ENCODE results near the gene SLAIN1. TPM values are rescaled to one million over a fixed set of nuclear protein-coding genes. Genes with fewer than 3 reads are reported as not detected.

SLAIN1 gene
- polyA plus RNA-seq, 2 of the 4 experiments (the other 2 are of a cell fraction): 0.43 to 3.6 TPM

GRCh38 chr13:77696006-77696878 is 1.2 kb upstream of the SLAIN1 start:
- ChIA-PET CTCF (no interaction called here), POLR2A (no interaction called here)
- H3K27ac ChIP-seq: no peak overlapping the region
- no peak overlapping the region for H3K4me3 ChIP-seq
- WGBS (ENCODE audit: missing lambda C conversion rate): 21% methylated on average over 9 of the region's 9 CpGs
- H3K9me3 ChIP-seq: no peaks in the 10 kb centered on the region
- ATAC-seq: no peak
- FAIRE-seq: no peak
- no peak for TF ChIP-seq JUNB (IDR thresholded peaks at IDR 0.05)
- TF ChIP-seq REST (IDR thresholded peaks at IDR 0.05): no peak
- no peak for TF ChIP-seq CHD2 (IDR thresholded peaks at IDR 0.05; ENCODE audit: low read length, partially characterized antibody)
- TF ChIP-seq CBX8 (IDR thresholded peaks at IDR 0.05): no peak
- TF ChIP-seq RARB (CRISPR knock-in tag; IDR thresholded peaks at IDR 0.05): no peak
- TF ChIP-seq TP53 (CRISPR knock-in tag; IDR thresholded peaks at IDR 0.05): no peak
- no peak for TF ChIP-seq KDM1A (IDR thresholded peaks at IDR 0.05; ENCODE audit: low read depth)
- TF ChIP-seq TFCP2L1 (CRISPR knock-in tag; IDR thresholded peaks at IDR 0.05): no peak
- TF ChIP-seq, protein P1, sequence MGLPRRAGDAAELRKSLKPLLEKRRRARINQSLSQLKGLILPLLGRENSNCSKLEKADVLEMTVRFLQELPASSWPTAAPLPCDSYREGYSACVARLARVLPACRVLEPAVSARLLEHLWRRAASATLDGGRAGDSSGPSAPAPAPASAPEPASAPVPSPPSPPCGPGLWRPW (IDR thresholded peaks at IDR 0.05): no peak
- no peak for TF ChIP-seq ZC3H11A (IDR thresholded peaks at IDR 0.05)
- TF ChIP-seq CTCF (IDR thresholded peaks at IDR 0.05): no peak
- no peak for TF ChIP-seq BHLHE40 (IDR thresholded peaks at IDR 0.05; ENCODE audit: low read depth, low read length)
- no peak for TF ChIP-seq ELK1 (IDR thresholded peaks at IDR 0.05; ENCODE audit: low read depth, low read length)
- H3K4me2 ChIP-seq: no peak overlapping the region
- no peak for DNase-seq (ENCODE audit: low read depth in 1 of 2, low spot score in 1 of 2)
- H3K4me1 ChIP-seq: peaks cover 8% of the 10 kb centered on the region; the same call in 1 of the 3 replicates

DNA sequence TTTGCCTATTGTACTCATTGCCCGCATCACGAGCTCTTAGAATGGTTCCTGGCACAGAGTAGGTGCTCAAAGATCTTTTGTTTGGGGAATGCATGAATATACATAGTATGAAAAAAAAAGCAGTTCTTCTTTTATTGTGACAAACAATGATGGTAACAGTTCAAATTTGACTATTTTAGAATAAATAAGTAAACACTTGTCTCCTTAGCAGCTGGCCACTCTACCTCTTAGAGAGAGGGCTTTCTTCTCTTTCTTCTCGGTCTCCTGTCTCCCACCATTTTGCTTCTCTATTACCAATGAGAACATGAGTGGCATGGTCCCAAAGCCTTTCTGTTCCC is 639 bp upstream of the SLAIN1 start:
- H3K9me3 ChIP-seq: no peaks in the 10 kb centered on the region
- DNase-seq (ENCODE audit: low read depth in 1 of 2, low spot score in 1 of 2) (no peak), FAIRE-seq (no peak), ATAC-seq (peak in 1 of 2 experiments; percentile 22; a peak in 2 of 6 replicates)
- WGBS (ENCODE audit: missing lambda C conversion rate): 51% methylated on average over 3 of the region's 3 CpGs
- peak overlapping the region; percentile 85 for H3K4me3 ChIP-seq
- ChIA-PET CTCF (no interaction called here), POLR2A (no interaction called here)
- no peak overlapping the region for H3K27ac ChIP-seq
- TF ChIP-seq HOXB5 (CRISPR knock-in tag; IDR thresholded peaks at IDR 0.05) (no peak), MYC (IDR thresholded peaks at IDR 0.05; ENCODE audit: borderline replicate concordance, low read length) (no peak), RFX5 (IDR thresholded peaks at IDR 0.05) (no peak), POLR2A (IDR thresholded peaks at IDR 0.05; ENCODE audit: low read length) (no peak), CEBPB (IDR thresholded peaks at IDR 0.05) (no peak), EHMT2 (IDR thresholded peaks at IDR 0.05; ENCODE audit: low read depth) (no peak), POLR2AphosphoS2 (conservative IDR thresholded peaks at IDR 0.05; ENCODE audit: low read length) (no peak), CTCF (IDR thresholded peaks at IDR 0.05) (no peak), GATA3 (IDR thresholded peaks at IDR 0.05; ENCODE audit: borderline replicate concordance) (no peak), NFE2L2 (conservative IDR thresholded peaks at IDR 0.05; ENCODE audit: low read length) (no peak), HDAC2 (IDR thresholded peaks at IDR 0.05) (no peak), RCOR1 (IDR thresholded peaks at IDR 0.05; ENCODE audit: low read depth, low read length) (no peak)
- TF ChIP-seq, protein P2, sequence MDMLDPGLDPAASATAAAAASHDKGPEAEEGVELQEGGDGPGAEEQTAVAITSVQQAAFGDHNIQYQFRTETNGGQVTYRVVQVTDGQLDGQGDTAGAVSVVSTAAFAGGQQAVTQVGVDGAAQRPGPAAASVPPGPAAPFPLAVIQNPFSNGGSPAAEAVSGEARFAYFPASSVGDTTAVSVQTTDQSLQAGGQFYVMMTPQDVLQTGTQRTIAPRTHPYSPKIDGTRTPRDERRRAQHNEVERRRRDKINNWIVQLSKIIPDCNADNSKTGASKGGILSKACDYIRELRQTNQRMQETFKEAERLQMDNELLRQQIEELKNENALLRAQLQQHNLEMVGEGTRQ (IDR thresholded peaks at IDR 0.05): no peak
- H3K4me2 ChIP-seq: peak overlapping the region; percentile 97
- peaks cover 10% of the 10 kb centered on the region; the same call in 1 of the 3 replicates for H3K4me1 ChIP-seq

Data from A549 (cell line).